Frontal cortex (tissue), 4 donors: Measurements from ENCODE around the gene USHBP1. TPM values are rescaled to one million over a fixed set of nuclear protein-coding genes. Genes with fewer than 3 reads are reported as not detected.

Experiments
- DNase-seq, 2 donors: peaks; one replicate each; pipeline ENCODE4 v3.0.0; 2012; ENCODE audit warnings: low spot score in 2 of 2
- FAIRE-seq: peaks from 2 replicates; lab custom pipeline; 2012; peaks lifted over from hg19 to GRCh38; lab: Jason Lieb, UNC
- total RNA-seq: library from RNA; depleted of rRNA; stranded (reverse); fragments of >200 nt; gene quantifications from one replicate; pipeline ENCODE4 v1.2.3, GENCODE V29; 2014
- donor health status: control.
- donor health status: control.
- donor health status: control.

Gene USHBP1
- total RNA-seq, 1 donor from 2014 or later = 0.82 TPM

DNA sequence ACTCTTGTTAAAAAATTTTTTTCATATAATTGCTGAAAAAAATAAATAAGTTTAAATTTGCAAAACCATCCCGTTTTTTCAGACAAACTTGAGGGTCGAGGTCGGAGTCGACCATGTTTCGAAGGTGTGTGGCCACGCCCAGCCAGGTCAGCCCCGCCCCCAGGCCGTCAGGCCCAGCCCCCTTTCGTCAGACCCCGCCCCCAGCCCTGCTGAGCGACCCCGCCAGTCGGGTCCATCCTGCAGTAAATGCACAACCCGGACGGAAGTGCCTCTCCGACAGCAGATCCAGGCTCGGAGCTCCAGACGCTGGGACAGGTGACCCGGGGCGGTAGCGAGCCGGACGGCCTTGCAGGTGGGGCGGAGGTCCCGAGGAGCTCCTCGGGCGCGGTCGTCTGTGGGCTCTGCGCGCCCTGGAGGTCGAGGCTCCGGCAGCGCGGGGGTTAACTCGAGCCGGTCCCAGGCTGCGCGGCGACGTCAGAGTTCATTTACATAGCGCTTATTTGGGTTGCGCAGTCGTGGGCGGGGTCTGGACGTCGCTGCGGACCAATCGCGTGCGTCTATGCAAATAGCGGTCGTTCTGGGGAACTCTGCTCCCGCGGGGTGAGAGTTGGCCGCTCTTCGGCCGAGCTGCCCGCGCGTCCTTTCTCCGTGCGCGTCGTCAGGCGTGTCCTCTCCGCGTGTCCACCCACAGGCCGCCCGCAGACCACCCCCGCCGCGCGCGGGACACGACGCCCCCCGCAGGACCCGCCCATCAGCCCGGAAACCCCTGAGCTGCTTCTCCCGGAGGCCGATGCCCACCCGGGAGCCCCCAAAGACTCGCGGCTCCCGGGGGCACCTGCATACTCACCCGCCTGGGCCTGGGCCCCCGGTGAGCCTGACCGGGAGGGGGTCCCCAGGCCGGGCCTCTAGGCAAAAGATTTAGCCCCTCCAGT is 38.3 kb downstream of the USHBP1 start, which contains the start of gene OCEL1:
Gene OCEL1, plus strand, starts transcription at position 225 of the 932 bp plus-strand sequence. Its CDS starts 22 bp downstream, at position 247.
- peak; percentile 58 for FAIRE-seq
- DNase-seq = peak; percentile 95 to 96

DNA sequence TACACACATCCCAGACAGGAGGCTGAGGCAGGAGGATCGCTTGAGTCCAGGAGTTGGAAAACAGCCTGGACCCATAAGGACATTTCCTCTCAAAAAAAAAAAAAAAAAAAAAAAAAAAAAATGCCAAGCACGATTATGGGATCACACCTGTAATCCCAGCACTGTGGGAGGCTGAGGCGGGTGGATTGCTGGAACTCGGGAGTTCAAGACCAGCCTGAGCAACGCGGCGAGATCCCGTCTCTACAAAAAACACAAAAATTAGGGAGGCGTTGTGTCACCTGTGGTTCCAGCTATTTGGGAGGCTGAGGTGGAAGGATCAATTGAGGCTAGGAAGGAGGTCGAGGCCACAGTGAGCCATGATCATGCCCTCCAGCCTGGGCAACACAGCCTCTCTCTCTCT is 39.5 kb downstream of the USHBP1 start:
- no peak for FAIRE-seq
- DNase-seq = no peak

DNA sequence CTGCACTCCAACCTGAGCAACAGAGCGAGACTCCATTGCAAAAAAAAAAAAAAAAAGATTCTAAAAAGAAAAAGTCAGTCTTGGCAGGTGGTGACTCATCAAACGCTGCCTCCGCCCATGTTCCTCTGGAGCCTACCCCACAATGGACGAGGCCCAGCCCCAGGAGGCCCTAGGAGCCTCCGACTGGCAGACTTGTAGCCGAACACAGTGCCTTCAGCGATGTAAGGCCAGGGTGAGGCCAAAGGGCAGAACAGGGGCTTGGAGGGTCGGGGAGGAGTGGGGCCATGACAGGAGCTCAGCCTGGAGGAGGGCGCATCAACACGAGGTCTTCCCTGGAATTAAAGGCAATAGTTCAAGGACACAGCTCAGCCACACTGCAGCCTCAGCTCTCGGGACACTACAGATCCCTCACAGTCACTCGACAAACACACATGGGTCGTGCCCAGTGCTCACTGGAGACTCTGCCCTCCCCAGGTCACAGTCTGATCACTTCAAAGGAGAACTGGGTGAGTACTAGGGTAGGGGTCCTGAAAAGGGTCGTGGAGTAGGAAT is 44.3 kb downstream of the USHBP1 start:
- DNase-seq = no peak
- FAIRE-seq = no peak

DNA sequence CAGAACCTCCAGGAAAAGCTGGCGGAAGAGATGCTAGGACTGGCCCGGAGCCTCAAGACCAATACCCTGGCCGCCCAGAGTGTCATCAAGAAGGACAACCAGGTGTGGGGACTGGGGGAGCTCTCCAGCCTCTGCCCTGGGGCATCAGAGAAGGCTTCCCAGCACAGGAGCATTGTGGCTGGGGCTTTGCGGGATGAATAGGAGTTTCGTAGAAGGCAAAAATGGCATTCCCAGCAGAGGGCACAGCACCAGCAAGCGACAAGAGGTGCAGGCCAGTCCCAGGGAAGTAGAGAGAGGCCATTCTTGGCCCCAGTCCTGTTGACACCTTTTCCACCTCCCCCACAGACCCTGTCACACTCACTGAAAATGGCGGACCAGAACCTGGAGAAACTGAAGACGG is 45.3 kb downstream of the USHBP1 start:
- FAIRE-seq = no peak
- no peak for DNase-seq

DNA sequence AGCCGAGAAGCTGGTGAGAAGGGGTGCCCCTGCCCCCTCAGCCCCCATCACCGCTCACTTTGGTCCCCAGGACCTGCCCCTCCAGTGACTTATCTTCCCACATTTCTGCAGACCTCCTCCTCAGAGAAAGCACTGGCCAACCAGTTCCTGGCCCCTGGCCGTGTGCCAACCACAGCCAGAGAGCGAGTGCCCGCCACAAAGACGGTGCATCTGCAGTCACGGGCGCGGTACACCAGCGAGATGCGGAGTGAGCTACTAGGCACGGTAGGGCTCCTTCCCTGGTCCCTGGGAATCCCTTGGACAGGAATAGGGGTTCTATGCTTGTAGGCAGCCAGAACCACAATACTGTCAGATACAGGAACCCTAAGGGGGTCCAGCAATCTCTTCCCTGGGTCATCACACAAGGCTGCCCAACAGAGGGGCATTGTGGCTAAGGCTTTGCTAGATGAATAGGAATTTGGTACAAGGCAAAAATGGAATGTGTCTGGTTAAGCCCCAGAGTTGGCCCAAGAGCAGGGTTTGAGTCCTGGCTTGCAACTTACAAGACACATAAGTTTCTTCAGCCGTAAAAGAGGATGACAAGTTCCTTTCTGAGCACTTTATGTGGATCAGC is 48.4 kb downstream of the USHBP1 start:
- DNase-seq = no peak
- no peak for FAIRE-seq

DNA sequence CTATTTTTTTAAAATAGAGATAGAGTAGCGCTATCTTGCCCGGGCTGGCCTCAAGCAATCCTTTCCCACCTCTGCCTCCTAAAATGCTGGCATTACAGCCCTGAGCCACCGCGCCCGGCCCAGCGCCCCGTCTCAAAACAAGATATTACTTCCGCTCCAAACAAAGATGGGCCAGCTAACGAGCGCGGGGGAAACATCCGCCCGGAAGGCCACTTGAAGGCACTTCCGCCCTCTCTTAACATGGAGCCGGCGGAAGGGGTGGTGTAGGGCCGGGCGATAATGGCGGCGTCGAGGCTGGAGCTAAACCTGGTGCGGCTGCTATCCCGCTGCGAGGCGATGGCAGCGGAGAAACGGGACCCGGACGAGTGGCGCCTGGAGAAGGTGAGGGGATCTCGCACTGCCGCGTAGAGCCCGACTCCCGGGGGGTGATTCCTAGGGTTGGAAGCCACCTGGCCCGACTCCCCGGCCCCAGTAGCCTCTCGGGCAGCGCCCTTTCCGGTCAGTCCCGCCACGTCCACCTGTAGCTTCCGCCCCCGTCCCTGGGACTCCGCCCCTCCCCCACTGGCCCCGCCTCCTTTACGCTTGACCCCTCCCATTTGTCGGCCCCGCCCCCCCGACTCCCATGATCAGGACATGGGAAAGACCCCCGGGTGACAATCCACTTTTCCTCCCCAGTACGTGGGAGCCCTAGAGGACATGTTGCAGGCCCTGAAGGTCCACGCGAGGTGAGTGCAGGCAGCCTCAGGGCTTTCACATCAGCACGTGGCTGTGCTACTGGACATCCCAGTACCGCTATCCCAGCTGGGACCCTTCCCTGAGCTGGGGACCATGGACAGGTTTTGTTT is 49.2 kb downstream of the USHBP1 start, which contains the start of gene USE1:
Gene USE1, plus strand, starts transcription at position 231 of the 845 bp plus-strand sequence. Its CDS starts 49 bp downstream, at position 280.
- FAIRE-seq (no peak), DNase-seq (peak; percentile 86 to 92)

DNA sequence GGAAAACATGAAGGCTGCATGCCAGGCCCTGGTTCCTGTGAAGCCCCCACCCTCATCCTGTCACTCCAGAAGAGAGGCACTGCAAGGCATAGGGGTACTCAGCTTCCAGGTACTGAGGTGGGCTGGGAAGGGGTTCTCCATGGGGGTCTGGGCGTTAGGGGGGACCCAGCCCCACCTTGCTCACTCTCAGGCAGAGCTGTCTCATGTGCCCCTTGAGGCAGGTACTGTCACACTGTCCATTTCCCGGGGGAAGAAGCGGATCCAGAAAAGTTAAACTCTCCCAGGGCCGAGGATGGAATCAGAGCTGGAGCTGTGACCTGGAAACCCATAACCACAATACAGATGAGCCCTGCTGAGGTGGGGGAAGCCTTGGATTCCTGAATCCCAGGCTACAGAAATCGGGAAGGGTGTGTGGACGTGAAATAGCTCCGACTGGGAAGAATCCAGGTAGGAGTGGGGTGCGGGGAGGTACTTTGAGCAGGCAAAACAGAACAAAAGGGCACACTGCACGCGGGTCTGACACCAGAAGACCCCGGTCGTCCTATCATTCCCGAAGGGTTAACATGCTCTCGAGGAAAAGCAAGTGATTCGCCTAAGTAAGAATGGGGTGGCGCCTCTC is 49.9 kb downstream of the USHBP1 start:
- DNase-seq (no peak), FAIRE-seq (no peak)

DNA sequence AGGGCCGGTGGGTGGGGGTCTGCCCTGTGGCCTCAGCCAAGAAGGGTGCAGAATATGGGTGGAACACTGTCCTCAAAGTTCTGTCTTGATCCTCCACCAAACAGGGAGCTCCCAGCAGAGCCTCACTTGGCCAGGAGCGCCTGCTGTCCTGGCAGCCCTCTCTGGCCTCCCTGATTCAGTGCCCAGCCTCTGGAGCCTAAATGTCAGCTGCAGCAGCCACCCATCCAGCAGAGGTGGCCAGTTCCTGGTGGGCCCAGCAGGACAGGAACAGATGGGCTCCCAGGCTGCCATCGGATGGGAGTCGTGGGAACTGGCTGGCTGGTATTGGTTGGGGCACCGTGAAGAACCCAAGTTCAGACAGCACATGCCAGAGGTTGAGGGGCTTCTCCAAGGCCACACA is 51.2 kb downstream of the USHBP1 start:
- FAIRE-seq = no peak
- no peak for DNase-seq

DNA sequence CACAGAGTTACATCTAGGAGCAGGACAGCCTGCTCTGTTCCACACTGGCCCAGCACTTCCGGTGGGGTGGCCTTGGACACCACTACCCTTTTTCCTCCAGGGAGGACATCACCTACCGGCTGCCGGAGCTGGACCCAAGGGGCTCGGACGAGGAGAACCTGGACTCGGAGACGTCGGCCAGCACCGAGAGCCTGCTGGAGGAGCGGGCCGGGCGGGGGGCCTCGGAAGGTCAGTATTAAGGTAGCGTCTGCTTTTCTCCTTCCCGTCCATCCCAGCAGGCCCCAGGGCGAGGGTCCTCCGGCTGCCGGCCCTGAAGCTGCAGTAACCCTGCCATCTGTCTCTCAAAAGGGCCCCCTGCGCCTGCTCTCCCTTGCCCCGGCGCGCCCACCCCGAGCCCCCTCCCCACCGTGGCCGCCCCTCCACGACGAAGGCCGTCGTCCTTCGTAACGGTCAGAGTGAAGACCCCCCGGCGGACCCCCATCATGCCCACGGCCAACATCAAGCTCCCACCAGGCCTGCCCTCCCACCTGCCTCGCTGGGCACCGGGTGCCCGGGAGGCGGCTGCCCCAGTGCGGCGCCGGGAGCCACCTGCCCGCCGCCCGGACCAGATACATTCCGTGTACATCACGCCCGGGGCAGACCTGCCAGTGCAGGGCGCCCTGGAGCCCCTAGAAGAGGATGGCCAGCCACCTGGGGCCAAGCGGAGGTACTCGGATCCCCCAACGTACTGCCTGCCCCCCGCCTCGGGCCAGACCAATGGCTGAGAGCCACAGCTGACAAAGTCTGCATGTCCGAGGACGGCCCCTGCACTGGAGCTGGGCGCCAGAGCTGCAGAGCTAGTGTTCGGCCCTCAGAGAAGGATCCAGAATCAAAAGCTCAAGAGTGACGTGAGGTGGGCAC is 52.7 kb downstream of the USHBP1 start:
- DNase-seq = no peak
- FAIRE-seq = no peak

DNA sequence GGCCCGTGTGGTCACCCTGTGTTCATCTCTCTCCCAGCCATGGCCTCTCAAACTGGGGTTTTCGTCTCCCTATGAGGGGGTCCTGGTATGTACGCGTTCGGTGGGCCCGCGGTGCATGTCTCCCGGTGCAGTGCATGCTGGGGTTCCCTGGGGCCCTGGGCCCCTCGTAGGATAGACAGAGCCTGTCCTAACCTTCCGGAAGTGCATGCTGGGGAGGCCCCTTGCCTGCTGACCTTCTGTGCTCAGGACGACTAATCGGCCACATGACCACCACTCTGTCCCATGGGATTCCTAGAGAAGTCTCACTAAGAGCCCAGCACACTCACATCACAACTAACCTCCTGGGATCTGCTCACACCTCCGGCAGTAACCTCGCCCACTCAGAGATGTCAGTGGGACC is 54.2 kb downstream of the USHBP1 start:
- FAIRE-seq (no peak), DNase-seq (no peak)

DNA sequence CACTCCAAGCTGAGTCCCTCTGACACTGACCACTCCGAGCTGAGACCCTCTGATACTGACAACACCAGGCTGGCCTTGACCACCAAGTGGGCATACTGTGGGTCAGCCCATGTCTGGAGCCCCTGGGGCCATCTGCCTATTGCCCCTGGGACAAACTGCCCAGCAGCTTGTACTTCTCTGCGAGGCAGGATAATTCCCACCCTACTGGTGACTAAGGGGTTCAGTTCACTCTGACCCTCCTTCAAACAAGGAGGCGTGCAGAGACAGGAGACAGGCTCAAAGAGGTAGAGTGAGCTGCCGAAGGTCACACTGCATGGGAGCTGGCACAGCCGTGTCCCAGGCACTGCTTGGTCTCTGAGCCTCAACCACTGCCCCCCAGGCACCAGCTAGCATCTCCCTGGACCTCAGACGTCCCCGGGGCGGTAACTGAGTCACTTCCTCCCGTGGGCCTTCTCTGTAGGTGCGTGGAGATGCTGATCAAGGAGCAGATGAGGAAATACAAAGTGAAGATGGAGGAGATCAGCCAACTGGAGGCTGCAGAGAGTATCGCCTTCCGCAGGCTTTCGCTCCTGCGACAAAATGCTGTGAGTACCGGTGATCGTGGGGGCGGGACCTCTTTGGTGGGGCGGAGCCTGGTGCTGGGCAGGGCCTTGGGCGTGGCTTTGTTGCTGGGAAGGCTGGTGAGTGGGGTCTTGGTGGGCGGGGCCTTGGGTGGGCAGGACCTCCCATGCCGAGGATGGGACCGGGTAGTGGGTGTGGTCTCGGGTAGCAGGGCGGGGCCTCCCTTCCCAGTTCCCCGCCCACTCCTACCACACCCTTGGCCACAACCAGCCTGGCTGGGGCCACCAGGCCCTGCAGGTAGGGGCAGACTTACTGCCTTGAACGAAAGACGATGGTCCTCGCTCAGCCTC is 55.2 kb downstream of the USHBP1 start:
- no peak for DNase-seq
- FAIRE-seq = no peak

DNA sequence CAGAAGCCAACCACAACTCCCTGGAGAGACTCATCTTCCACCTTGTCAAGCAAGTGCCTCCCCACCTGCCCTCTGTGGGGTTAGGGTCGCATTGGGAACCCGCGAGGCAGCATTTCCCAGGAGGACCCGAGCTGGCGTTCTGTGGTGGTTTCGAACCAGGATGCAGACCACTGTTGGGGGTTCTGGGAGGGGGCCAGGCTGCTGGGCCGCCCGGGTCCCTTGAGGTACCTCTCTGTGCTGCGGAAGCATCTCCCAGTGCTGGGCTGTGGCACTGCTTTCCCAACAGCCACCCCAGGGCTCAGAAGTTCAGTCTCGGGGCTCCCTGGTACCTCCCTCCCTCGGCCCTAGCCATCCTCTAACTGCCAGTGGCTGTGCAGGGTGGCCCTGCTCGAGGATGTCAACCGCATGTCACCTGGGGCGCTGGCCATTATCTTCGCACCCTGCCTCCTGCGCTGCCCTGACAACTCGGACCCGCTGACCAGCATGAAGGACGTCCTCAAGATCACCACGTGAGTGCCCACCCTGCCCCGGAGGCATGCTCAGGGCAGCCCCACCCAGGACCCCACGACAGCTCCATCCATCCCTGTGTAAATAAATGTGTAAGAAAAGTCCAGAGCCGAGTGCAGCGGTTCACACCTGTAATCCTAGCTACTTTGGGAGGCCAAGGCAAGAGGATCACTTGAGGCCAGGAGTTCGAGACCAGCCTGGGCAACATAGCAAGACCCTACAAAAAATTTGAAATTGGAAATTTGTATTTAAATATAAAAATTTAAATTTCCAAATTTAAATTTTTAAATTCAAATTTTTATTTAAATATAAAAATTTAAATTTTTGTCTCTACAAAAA is 57.6 kb downstream of the USHBP1 start:
- no peak for FAIRE-seq
- no peak for DNase-seq

DNA sequence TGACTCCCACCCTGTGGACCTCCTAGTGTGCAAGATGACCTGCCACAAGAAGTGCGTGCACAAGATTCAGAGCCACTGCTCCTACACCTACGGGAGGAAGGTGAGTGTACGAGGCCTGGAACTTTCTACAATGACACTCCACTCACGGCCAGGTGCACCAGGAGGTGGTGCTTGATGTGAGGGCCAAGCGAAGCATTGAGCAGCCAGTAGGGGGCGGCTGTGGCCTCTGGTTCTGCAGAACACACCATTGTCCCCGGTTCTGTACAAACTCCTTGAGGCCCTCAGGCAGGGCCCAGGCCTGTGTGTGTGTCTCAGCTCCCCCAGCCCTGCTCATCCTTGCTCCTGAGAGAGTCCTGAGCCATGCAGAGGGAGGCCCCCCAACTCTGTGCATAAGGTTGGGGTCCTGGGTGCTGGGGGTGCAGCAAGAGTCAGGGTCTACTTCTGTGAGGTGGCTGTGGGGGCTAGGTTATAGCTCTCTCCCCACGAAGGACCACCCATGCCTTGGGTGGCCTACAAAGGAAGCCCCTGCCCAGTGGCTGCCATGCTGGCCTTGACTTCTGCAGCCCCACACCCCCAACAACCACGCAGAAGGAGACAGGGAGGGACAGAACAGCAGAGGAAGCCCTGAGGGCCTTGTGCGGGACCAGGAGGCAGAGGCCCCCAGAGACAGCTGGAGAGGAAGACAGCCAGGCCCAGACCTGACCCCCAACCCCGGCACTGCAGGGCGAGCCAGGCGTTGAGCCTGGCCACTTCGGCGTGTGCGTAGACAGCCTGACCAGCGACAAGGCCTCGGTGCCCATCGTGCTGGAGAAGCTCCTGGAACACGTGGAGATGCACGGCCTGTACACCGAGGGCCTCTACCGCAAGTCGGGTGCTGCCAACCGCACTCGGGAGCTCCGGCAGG is 59.1 kb downstream of the USHBP1 start:
- FAIRE-seq = no peak
- peak in 1 of 2 donors; percentile 75 for DNase-seq

DNA sequence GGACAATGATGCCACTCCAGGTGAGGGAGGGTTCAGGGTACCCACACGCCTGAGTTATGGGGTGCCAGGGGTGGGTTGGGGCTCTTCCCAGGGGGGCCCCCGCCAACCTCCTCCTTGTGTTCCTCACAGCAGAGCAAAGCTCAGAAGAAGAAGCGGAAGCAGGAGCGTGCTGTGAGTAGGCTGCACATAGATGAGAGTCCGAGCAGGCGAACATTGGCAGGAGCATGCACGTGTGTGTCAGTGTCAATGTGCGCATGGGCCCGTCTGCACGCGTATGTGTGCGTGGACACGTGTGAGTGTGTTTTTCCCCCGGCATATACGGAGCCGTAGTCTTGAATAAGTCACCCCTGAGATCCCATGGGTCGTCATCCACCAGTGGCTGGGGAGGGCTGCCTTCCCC is 61.8 kb downstream of the USHBP1 start:
- FAIRE-seq = no peak
- no peak for DNase-seq

DNA sequence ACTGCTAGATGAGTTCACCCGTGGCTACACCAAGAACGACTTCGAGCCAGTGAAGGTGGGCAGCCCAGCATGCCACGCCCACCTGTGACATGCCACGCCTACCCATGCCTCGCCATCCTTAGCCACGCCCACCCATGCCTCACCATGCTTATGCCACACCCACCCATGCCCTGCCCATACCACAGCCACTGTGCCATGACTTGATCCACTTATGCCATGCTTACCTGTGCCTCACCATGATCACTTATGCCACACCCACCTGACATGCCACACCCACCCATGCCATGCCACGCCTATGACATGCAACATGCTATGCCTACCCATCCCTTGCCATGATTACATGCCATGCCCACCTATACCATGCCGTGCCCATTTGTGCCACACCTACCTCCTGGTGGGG is 62.3 kb downstream of the USHBP1 start:
- no peak for DNase-seq
- no peak for FAIRE-seq
